Loucy (cell line): ENCODE results near the gene CHST5.

Experiments
- CTCF ChIP-seq: fragments of 200-600 bp; sonication (generic); conservative IDR thresholded peaks from 2 replicates; pipeline ENCODE4 v1.5.1; 2014; ENCODE audit warnings: mild to moderate bottlenecking, antibody characterized with exemption, low read length
- EZH2phosphoT487 ChIP-seq: fragments of 200-600 bp; IDR thresholded peaks from 2 replicates; pipeline ENCODE4 v1.6.1; 2018; ENCODE audit warnings: antibody characterized with exemption, mild to moderate bottlenecking, moderate library complexity, borderline replicate concordance

DNA sequence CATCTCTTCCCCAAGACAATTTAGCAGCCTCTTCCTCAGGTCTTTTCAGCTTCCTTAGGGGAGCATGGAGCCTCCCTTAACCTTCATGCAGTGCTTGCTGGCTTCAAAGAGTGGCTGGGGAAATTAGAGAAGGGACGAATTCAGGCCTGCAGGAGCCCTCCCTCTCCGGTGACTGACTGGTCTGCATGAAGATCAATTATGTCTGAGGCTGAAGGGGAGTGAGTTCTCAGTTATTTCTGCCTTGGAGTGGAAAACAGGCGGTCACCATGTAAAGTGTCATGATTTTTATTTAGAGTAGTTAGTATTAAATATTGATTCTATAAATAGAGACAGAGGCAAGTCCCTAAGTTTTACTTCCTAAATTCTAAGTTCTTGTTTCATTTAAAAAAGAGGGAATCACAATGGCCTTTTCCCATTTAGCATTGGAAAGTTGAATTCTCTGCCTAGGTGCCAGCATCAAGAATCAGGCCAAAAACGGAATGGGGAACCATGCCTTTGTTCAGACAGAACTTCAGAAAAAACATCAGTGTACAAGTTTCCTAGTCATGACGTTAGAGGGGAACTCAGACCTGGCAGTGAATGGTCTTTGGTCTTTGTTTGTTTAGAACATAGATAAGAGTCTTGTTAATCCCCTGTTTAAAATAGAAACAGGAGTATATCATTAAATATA, 34.6 kb upstream of the CHST5 start:
- no peak for TF ChIP-seq CTCF
- no peak for TF ChIP-seq EZH2phosphoT487
